ENCODE measurements around the gene CD6.

DNA sequence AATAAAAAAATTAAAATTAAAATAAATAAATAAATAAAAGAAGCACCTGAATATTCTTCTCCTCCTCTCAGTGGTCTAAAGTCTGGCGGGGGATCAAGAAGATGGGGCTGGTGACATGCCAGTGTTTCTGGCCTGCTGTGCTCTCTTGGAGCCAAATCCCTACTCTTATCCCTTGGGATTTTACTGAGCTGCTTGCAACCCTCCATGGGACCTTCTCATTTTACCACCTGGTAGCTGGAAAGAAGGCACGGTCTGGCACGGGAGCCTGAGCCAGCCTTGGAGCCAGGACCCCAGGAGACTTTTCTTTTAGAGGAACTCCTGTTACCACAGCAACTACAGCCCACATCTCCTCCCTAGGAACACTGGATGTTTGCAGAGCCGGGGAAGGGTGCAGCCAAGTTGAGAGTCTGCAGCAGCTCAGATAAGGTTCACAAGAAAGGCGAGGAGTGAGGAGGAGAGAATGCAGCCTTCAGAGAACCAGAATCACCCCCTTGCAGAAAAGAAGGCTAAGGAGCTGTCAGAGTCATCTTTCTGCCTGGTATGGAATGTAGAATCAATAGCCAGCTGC lies 21.4 kb downstream of the CD6 start:
- TF ChIP-seq, protein P1, sequence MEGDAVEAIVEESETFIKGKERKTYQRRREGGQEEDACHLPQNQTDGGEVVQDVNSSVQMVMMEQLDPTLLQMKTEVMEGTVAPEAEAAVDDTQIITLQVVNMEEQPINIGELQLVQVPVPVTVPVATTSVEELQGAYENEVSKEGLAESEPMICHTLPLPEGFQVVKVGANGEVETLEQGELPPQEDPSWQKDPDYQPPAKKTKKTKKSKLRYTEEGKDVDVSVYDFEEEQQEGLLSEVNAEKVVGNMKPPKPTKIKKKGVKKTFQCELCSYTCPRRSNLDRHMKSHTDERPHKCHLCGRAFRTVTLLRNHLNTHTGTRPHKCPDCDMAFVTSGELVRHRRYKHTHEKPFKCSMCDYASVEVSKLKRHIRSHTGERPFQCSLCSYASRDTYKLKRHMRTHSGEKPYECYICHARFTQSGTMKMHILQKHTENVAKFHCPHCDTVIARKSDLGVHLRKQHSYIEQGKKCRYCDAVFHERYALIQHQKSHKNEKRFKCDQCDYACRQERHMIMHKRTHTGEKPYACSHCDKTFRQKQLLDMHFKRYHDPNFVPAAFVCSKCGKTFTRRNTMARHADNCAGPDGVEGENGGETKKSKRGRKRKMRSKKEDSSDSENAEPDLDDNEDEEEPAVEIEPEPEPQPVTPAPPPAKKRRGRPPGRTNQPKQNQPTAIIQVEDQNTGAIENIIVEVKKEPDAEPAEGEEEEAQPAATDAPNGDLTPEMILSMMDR (IDR thresholded peaks at IDR 0.05): no peak
- TF ChIP-seq POLR2A (IDR thresholded peaks at IDR 0.05): no peak
